HepG2 (cell line): ENCODE results near the gene RASD2. TPM values are rescaled to one million over a fixed set of nuclear protein-coding genes. Genes with fewer than 3 reads are reported as not detected.

ENCODE experiments used
- ATAC-seq: fragments of 200-7000 bp; cut with Tn5 transposase; 3 replicates; pipeline ENCODE4 v1.9.1; 2020; ENCODE audit warnings: mild to moderate bottlenecking, moderate library complexity
- BruUV-seq: library from RNA; stranded (reverse); fragments of 400-500 nt; replicated peaks from 2 replicates; lab custom pipeline; 2021; lab: Mats Ljungman, UMichigan
- CTCF ChIA-PET: fragments of 300-600 bp; formaldehyde crosslinking; extraction: SDS; loops from one replicate; lab custom pipeline; 2021; ENCODE audit warnings: low total read pairs, inconsistent platforms, low intra/inter-chr PET ratio; lab: Yijun Ruan, JAX
- POLR2A ChIA-PET: fragments of 350-600 bp; sonication (Branson Sonifier 250); formaldehyde crosslinking; loops from one replicate; lab custom pipeline; 2020; ENCODE audit warnings: antibody characterized with exemption, inconsistent platforms; lab: Yijun Ruan, JAX
- DNase-seq: peaks from one replicate; pipeline ENCODE4 v3.0.0-alpha.2; 2015; ENCODE audit warnings: low spot score
- FAIRE-seq: peaks from 3 replicates; lab custom pipeline; 2011; peaks lifted over from hg19 to GRCh38; lab: Jason Lieb, UNC
- H2AFZ ChIP-seq: one replicate; pipeline ENCODE4 v1.6.1; 2011; ENCODE audit warnings: low read length, inconsistent platforms
- H3K27ac ChIP-seq: fragments of 300-600 bp; 3 replicates; pipeline ENCODE4 v1.8.0; 2011; ENCODE audit warnings: mixed run types, mild to moderate bottlenecking, mixed read lengths, low read length, inconsistent platforms; ENCODE audit not compliant: insufficient read depth; ENCODE audit errors: extremely low read length
- H3K27me3 ChIP-seq, 2 experiments: fragments of 200-600 bp in 1 of 2; 2 replicates in 1 of 2; 3 replicates in 1 of 2; pipeline versions ENCODE4 v1.6.0 to v1.8.0; 2011; ENCODE audit warnings: low read length in 2 of 2, mild to moderate bottlenecking in 2 of 2, moderate library complexity in 2 of 2, inconsistent platforms in 1 of 2; ENCODE audit not compliant: insufficient read depth in 2 of 2, control insufficient read depth in 1 of 2
- H3K36me3 ChIP-seq, 2 experiments: fragments of 200-600 bp in 1 of 2; replicated peaks in 1 of 2; 2 replicates in 1 of 2; 3 replicates in 1 of 2; pipeline versions ENCODE4 v1.5.1 to v1.8.0; 2011; ENCODE audit warnings: low read length in 2 of 2, inconsistent platforms in 1 of 2; ENCODE audit not compliant: insufficient read depth in 2 of 2, control insufficient read depth in 1 of 2
- H3K4me1 ChIP-seq: 2 replicates; pipeline ENCODE4 v1.5.1; 2012; ENCODE audit warnings: low read length, inconsistent platforms; ENCODE audit not compliant: insufficient read depth
- H3K4me2 ChIP-seq: 2 replicates; pipeline ENCODE4 v1.6.0; 2011; ENCODE audit warnings: low read depth, low read length, inconsistent platforms
- H3K4me3 ChIP-seq, 3 experiments: fragments of 200-600 bp in 1 of 3; sonication (generic), shearing (Covaris generic) in 1 of 3; replicated peaks in 1 of 3; 2 replicates each; pipeline ENCODE4 v1.5.1; 2011 to 2016; ENCODE audit warnings: low read length in 3 of 3, inconsistent platforms in 2 of 3, low read depth in 2 of 3, mild to moderate bottlenecking in 2 of 3, control low read depth in 1 of 3, mixed read lengths in 1 of 3; ENCODE audit not compliant: insufficient read depth in 1 of 3
- H3K79me2 ChIP-seq: one replicate; pipeline ENCODE4 v1.6.1; 2011; ENCODE audit warnings: low read length, inconsistent platforms; ENCODE audit not compliant: insufficient read depth
- H3K9ac ChIP-seq: 2 replicates; pipeline ENCODE4 v1.6.0; 2011; ENCODE audit warnings: mild to moderate bottlenecking, low read depth, low read length, inconsistent platforms; ENCODE audit not compliant: insufficient read depth
- H3K9me3 ChIP-seq: 2 replicates; pipeline ENCODE4 v1.5.1; 2012; ENCODE audit warnings: mild to moderate bottlenecking, low read length
- H4K20me1 ChIP-seq: 2 replicates; pipeline ENCODE4 v1.6.0; 2011; ENCODE audit warnings: inconsistent platforms, mild to moderate bottlenecking, low read length, moderate library complexity; ENCODE audit not compliant: insufficient read depth
- EEA1 ChIP-seq: sonication (generic); formaldehyde crosslinking; IDR thresholded peaks from 2 replicates; pipeline ENCODE4 v1.5.1; 2020; ENCODE audit warnings: mild to moderate bottlenecking, missing genetic modification reagents, borderline replicate concordance
- GLI4 ChIP-seq: sonication (generic); formaldehyde crosslinking; IDR thresholded peaks from 2 replicates; pipeline ENCODE4 v1.5.1; 2020; ENCODE audit warnings: missing genetic modification reagents, mild to moderate bottlenecking, moderate library complexity, borderline replicate concordance
- SP1 ChIP-seq, 2 experiments: fragments of 450-650 bp in 1 of 2; sonication (generic) in 1 of 2; formaldehyde crosslinking in 1 of 2; IDR thresholded peaks; 2 replicates each; pipeline versions ENCODE4 v1.4.0 to v1.6.1; 2016 to 2020; ENCODE audit warnings: missing genetic modification reagents in 1 of 2
- SUZ12 ChIP-seq: fragments of 150-350 bp; IDR thresholded peaks from 2 replicates; pipeline ENCODE4 v1.6.1; 2014; ENCODE audit warnings: low read depth, low read length
- ZBED4 ChIP-seq: sonication (generic); formaldehyde crosslinking; IDR thresholded peaks from 2 replicates; pipeline ENCODE4 v1.4.0; 2020; ENCODE audit warnings: missing genetic modification reagents, borderline replicate concordance
- ZFX ChIP-seq: sonication (generic); formaldehyde crosslinking; IDR thresholded peaks from 2 replicates; pipeline ENCODE4 v1.4.0; 2020; ENCODE audit warnings: mild to moderate bottlenecking, low read depth, missing genetic modification reagents, moderate library complexity
- ZNF354B ChIP-seq: sonication (generic); formaldehyde crosslinking; IDR thresholded peaks from 2 replicates; pipeline ENCODE4 v1.8.0; 2022; ENCODE audit warnings: mild to moderate bottlenecking, missing genetic modification reagents
- ZNF768 ChIP-seq: sonication (generic); formaldehyde crosslinking; IDR thresholded peaks from 2 replicates; pipeline ENCODE4 v1.4.0; 2020; ENCODE audit warnings: missing genetic modification reagents
- WGBS: methylation state at CpG from one replicate; pipeline ENCODE4 v1.1.6; 2017; ENCODE audit warnings: low lambda C conversion rate; 5-methylcytosine and 5-hydroxymethylcytosine counted together
- in situ Hi-C: cut with HindIII; loops from 2 replicates; pipeline ENCODE4 v1.10.0; 2017; ENCODE audit warnings: low pct_unique_long_range_greater_than_20kb; ENCODE audit not compliant: extremely low pct_ligation_motif_present
- intact Hi-C: fragments of 100-400 bp; cut with micrococcal nuclease; formaldehyde crosslinking; loops from one replicate; pipeline ENCODE4 v1.10.0; 2022; ENCODE audit not compliant: unreplicated experiment
- polyA plus RNA-seq, 8 experiments: library from polyadenylated mRNA; depleted of rRNA in 3 of 8; stranded (reverse) in 7 of 8; unstranded in 1 of 8; fragments of >200 nt; fragmentation: Illumina TruSeq in 4 of 8; extraction: Trizol in 4 of 8; gene quantifications; 2 replicates each; pipeline versions ENCODE4 v1.2.1 to v1.2.3, GENCODE V29; 2011 to 2016; ENCODE audit warnings: low read depth in 4 of 8, missing spikeins in 1 of 8, mixed read lengths in 1 of 8; ENCODE audit not compliant: insufficient read depth in 1 of 8
- total RNA-seq, 5 experiments: library from RNA; depleted of rRNA; stranded (reverse); fragments of >200 nt; fragmentation: Illumina TruSeq; extraction: Trizol; gene quantifications; 2 replicates each; pipeline ENCODE4 v1.2.3, GENCODE V29; 2016; ENCODE audit warnings: low read depth in 1 of 5
- TF ChIP-seq, protein P1 (sequence below), 2 experiments: sonication (generic) in 1 of 2; formaldehyde crosslinking in 1 of 2; IDR thresholded peaks; 2 replicates each; pipeline versions ENCODE4 v1.4.0 to v1.6.1; 2018 to 2020; ENCODE audit warnings: missing genetic modification reagents in 2 of 2, borderline replicate concordance in 1 of 2, low read depth in 1 of 2, mild to moderate bottlenecking in 1 of 2, missing biosample characterization in 1 of 2

RASD2 gene
- total and polyA plus RNA-seq, 2 of the 13 experiments (the other 11 are each of a cell fraction or from before 2014, with no cell fraction given): not detected

GRCh38 chr22:35555946-35556547, 15.4 kb downstream of the RASD2 start:
- DNase-seq: no peak
- Histone ChIP-seq H3K79me2 (no peaks in the 10 kb centered on the region), H3K4me1 (peaks cover 9% of the 10 kb centered on the region), H3K9ac (no peak overlapping the region), H3K36me3 (no peaks in the 10 kb centered on the region), H3K9me3 (no peaks in the 10 kb centered on the region), H4K20me1 (no peaks in the 10 kb centered on the region), H3K27ac (no peak overlapping the region), H3K4me3 (no peak overlapping the region), H2AFZ (no peak overlapping the region), H3K4me2 (no peak overlapping the region), H3K27me3 (peaks cover 0 to 21% of the 10 kb centered on the region in 2 experiments; a peak in 2 of 5 replicates)
- CTCF ChIA-PET: no interaction called here
- POLR2A ChIA-PET: no interaction called here
- BruUV-seq: no TSS peak
- in situ Hi-C loops (no loop called here), intact Hi-C loops (no loop called here)
- no peak for ATAC-seq
- WGBS: 6% methylated on average over 10 of the region's 10 CpGs
- FAIRE-seq: no peak
- TF ChIP-seq ZNF768 (peak; percentile 79), EEA1 (CRISPR knock-in tag) (no peak)

GRCh38 chr22:35556666-35557065, 16.0 kb downstream of the RASD2 start:
- ATAC-seq: no peak
- Histone ChIP-seq H3K27ac (no peak overlapping the region), H3K36me3 (no peaks in the 10 kb centered on the region), H3K9me3 (no peaks in the 10 kb centered on the region), H3K4me2 (no peak overlapping the region), H3K27me3 (peaks cover 0 to 21% of the 10 kb centered on the region in 2 experiments; a peak in 2 of 5 replicates), H3K79me2 (no peaks in the 10 kb centered on the region), H3K4me1 (peaks cover 9% of the 10 kb centered on the region), H3K4me3 (no peak overlapping the region), H3K9ac (no peak overlapping the region), H2AFZ (no peak overlapping the region), H4K20me1 (no peaks in the 10 kb centered on the region)
- no TSS peak for BruUV-seq
- CTCF ChIA-PET: no interaction called here
- POLR2A ChIA-PET: no interaction called here
- TF ChIP-seq GLI4 (CRISPR knock-in tag) (no peak), ZFX (CRISPR knock-in tag) (no peak), ZNF354B (CRISPR knock-in tag) (no peak), SP1 (IDR thresholded peaks at IDR 0.05) (no peak), SP1 (CRISPR knock-in tag; IDR thresholded peaks at IDR 0.05) (no peak), ZBED4 (CRISPR knock-in tag) (no peak), SUZ12 (no peak)
- TF ChIP-seq, protein P1, sequence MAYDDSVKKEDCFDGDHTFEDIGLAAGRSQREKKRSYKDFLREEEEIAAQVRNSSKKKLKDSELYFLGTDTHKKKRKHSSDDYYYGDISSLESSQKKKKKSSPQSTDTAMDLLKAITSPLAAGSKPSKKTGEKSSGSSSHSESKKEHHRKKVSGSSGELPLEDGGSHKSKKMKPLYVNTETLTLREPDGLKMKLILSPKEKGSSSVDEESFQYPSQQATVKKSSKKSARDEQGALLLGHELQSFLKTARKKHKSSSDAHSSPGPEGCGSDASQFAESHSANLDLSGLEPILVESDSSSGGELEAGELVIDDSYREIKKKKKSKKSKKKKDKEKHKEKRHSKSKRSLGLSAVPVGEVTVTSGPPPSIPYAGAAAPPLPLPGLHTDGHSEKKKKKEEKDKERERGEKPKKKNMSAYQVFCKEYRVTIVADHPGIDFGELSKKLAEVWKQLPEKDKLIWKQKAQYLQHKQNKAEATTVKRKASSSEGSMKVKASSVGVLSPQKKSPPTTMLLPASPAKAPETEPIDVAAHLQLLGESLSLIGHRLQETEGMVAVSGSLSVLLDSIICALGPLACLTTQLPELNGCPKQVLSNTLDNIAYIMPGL (CRISPR knock-in tag; IDR thresholded peaks at IDR 0.05; ENCODE audit: borderline replicate concordance in 1 of 2, low read depth in 1 of 2): no peak
- 39% methylated on average over 5 of the region's 5 CpGs for WGBS
- in situ Hi-C loops: no loop called here
- intact Hi-C loops: no loop called here
- FAIRE-seq: no peak
- no peak for DNase-seq
